ENCODE results near the gene WBP1. TPM values are rescaled to one million over a fixed set of nuclear protein-coding genes. Genes with fewer than 3 reads are reported as not detected.

The WBP1 gene
- total and polyA plus RNA-seq, 2 donors from 2014 or later = 83.9 to 150 TPM

DNA sequence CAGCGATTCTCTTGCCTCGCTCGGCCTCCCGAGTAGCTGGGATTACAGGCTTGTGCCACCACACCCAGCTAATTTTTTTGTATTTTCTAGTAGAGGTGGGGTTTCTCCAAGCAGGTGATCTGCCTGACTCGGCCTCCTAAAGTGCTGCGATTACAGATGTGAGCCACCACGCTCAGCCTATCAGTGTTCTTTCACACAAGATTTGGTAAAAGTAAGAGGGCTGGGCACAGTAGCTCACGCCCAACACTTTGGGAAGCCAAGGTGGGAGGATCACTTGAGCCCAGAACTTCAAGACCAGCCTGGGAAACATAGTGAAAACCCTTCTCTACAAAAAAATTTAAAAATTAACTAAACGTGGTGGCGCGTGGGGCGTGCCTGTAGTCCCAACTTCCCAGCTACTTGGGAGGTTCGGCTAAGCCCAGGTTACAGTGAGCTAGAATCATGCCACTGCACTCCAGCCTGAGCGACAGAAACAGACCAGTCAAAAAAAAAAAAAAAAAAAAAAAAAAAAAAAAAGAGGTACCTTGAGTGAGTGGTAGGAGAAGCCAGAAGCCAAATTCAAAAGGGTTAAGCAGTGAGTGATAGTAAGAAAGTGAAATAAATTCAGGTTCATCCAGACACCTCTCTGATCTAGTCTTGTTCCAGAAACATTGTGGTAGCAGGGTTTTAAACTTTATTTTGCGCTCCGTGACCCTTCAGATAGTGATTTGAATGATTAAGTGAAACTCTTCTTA, 13.3 kb downstream of the WBP1 start:
- Histone ChIP-seq H3K27ac (ENCODE audit: low read depth in 2 of 2, low read length in 2 of 2) (peak overlapping the region; percentile 80 to 94), H3K9me3 (ENCODE audit: control insufficient read depth in 2 of 3, insufficient read depth in 1 of 3, low read length in 3 of 3) (no peaks in the 10 kb centered on the region), H3K9ac (ENCODE audit: low read length in 3 of 3) (peak overlapping the region; percentile 68 to 98 (median 91)), H3K4me3 (ENCODE audit: low read length in 3 of 3) (peak overlapping the region; percentile 78 to 97 (median 96)), H3K36me3 (ENCODE audit: control insufficient read depth in 2 of 3, insufficient read depth in 3 of 3, low read length in 3 of 3) (peaks cover 0 to 13% (median 9%) of the 10 kb centered on the region in 3 donors), H3K4me1 (ENCODE audit: control insufficient read depth in 2 of 3, insufficient read depth in 2 of 3, low read depth in 1 of 3, low read length in 3 of 3) (peaks cover 0 to 2% (median 0%) of the 10 kb centered on the region in 3 donors), H3K27me3 (ENCODE audit: control insufficient read depth, insufficient read depth, low read length) (no peaks in the 10 kb centered on the region)
- FAIRE-seq = no peak
- intact Hi-C loops (cut with DNase I) = no loop called here
- TF ChIP-seq, protein P1, sequence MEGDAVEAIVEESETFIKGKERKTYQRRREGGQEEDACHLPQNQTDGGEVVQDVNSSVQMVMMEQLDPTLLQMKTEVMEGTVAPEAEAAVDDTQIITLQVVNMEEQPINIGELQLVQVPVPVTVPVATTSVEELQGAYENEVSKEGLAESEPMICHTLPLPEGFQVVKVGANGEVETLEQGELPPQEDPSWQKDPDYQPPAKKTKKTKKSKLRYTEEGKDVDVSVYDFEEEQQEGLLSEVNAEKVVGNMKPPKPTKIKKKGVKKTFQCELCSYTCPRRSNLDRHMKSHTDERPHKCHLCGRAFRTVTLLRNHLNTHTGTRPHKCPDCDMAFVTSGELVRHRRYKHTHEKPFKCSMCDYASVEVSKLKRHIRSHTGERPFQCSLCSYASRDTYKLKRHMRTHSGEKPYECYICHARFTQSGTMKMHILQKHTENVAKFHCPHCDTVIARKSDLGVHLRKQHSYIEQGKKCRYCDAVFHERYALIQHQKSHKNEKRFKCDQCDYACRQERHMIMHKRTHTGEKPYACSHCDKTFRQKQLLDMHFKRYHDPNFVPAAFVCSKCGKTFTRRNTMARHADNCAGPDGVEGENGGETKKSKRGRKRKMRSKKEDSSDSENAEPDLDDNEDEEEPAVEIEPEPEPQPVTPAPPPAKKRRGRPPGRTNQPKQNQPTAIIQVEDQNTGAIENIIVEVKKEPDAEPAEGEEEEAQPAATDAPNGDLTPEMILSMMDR (IDR thresholded peaks at IDR 0.05; ENCODE audit: borderline replicate concordance, extremely low read depth, insufficient read depth) = no peak
- peak in 1 of 5 donors; percentile 32 for DNase-seq

DNA sequence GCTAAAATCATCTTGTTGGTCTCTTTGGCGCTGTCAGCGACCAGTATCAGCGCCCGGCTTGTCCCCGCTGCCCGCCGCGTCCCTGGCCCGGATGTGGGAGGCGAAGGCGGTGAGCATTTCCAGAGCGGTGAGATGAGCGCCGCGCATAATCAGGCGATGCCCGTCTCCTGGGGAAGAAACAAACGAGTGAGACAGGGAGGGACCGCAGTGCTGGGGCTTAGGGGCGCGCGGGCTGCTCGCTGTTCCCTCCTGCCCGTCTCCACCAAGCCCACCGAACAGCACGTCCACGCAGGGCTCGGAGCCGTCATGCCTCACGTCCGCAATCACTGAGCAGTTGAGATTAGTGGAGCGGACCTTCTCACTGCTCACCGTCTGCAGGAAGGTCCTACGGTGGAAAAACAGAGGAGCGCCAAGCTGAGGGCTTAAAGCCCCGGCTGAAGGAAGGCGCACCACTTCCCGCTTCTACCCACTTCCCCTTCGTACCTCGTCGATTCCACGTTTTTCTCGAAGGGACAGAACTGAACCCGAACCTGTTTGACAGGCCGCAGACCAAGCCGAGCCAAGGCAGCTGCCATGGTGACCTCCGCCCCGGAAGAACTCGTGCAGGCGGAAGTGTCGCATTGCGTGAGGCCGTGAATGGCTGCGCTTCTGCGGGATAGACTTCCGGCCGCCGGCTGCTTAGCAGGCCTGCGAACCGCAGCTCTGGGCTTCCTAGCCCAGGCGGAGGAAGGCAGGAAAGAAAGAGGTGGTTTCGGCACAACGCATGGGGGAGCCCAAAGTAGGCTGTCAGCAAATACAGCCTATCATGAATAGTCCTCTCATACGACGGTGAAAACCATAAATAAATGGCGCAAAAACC, 14.1 kb downstream of the WBP1 start, which contains the start of gene MRPL53:
TSS of gene MRPL53 (minus strand) at position 595 of the 859 bp plus-strand sequence. CDS start at position 575, 20 bp downstream.
- DNase-seq (peak; percentile 95 to 98 (median 98)), FAIRE-seq (no peak)
- TF ChIP-seq, protein P1 (IDR thresholded peaks at IDR 0.05; ENCODE audit: borderline replicate concordance, extremely low read depth, insufficient read depth) = no peak
- Histone ChIP-seq H3K27me3 (ENCODE audit: control insufficient read depth, insufficient read depth, low read length) (no peaks in the 10 kb centered on the region), H3K27ac (ENCODE audit: low read depth in 2 of 2, low read length in 2 of 2) (peak within 1 kb of the TSS; percentile 80 to 94), H3K4me3 (ENCODE audit: low read length in 3 of 3) (peak within 1 kb of the TSS; percentile 78 to 97 (median 96)), H3K4me1 (ENCODE audit: control insufficient read depth in 2 of 3, insufficient read depth in 2 of 3, low read depth in 1 of 3, low read length in 3 of 3) (peaks cover 0 to 2% (median 0%) of the 10 kb centered on the region in 3 donors), H3K36me3 (ENCODE audit: control insufficient read depth in 2 of 3, insufficient read depth in 3 of 3, low read length in 3 of 3) (peaks cover 0 to 13% (median 9%) of the 10 kb centered on the region in 3 donors), H3K9ac (ENCODE audit: low read length in 3 of 3) (peak within 1 kb of the TSS; percentile 68 to 98 (median 91)), H3K9me3 (ENCODE audit: control insufficient read depth in 2 of 3, insufficient read depth in 1 of 3, low read length in 3 of 3) (no peaks in the 10 kb centered on the region)
- intact Hi-C loops (cut with DNase I) = no loop called here

DNA sequence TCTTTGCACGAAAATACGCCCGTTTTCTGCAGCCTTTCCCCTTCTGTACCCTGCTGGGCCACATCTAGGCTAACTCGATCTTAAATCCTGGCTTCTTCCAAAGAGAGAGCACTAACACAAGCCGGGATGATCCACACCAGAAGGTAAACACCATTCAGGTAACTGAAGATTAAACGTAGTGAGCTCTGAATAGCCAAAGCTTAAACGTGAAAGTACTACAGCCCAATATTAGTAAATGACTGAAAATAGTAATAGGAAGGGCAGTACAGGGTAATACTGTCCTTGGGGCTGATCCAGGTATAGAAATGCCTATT, 14.7 kb downstream of the WBP1 start:
- DNase-seq (no peak), FAIRE-seq (no peak)
- intact Hi-C loops (cut with DNase I) = no loop called here
- Histone ChIP-seq H3K9me3 (ENCODE audit: control insufficient read depth in 2 of 3, insufficient read depth in 1 of 3, low read length in 3 of 3) (no peaks in the 10 kb centered on the region), H3K4me1 (ENCODE audit: control insufficient read depth in 2 of 3, insufficient read depth in 2 of 3, low read depth in 1 of 3, low read length in 3 of 3) (peaks cover 0 to 2% (median 0%) of the 10 kb centered on the region in 3 donors), H3K36me3 (ENCODE audit: control insufficient read depth in 2 of 3, insufficient read depth in 3 of 3, low read length in 3 of 3) (peaks cover 0 to 13% (median 13%) of the 10 kb centered on the region in 3 donors), H3K27ac (ENCODE audit: low read depth in 2 of 2, low read length in 2 of 2) (peak overlapping the region; percentile 80 to 94), H3K9ac (ENCODE audit: low read length in 3 of 3) (peak overlapping the region; percentile 62 to 98 (median 68)), H3K27me3 (ENCODE audit: control insufficient read depth, insufficient read depth, low read length) (no peaks in the 10 kb centered on the region), H3K4me3 (ENCODE audit: low read length in 3 of 3) (peak overlapping the region; percentile 78 to 97 (median 96))
- TF ChIP-seq, protein P1 (IDR thresholded peaks at IDR 0.05; ENCODE audit: borderline replicate concordance, extremely low read depth, insufficient read depth) = no peak

All from kidney (tissue), 14 donors.